ENCODE data around the gene DUS1L.
"Not testable (repeated sequence)": the region's sequence is repeated elsewhere in the genome, so short reads cannot be mapped to it uniquely, and the experiment has no call there.

The DUS1L gene

DNA sequence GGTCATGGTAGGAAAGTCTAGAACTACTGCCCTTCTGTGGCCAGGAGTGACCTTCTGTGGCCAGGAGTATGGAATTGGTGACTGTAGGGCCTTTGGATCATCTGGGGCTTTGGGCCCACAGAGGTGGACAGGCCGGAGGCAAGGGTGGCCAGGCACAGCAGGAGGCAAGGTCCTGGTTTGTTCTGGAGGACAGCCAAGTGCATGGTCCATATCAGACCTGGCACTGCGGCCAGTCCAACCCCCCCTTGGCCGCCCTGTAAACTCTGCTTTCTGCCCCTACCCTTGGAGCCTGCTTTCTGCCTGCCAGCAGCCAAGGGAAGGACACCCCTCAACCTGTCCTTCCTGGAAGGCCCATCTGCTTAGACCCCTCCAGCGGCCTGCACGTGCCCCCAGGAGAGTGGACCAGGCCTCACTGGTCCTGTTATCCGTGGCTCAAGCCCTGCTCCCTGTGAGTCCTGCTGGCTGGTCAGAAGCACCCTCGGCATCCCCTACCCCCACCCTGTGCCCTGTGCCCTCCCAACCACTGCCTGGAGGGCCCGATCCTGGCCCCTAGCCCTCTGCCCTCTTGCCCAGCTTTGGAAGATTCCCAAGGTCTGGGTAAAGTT, 25.8 kb downstream of the DUS1L start:
- no peak for DNase-seq (ENCODE audit: low read depth in 3 of 3)

DNA sequence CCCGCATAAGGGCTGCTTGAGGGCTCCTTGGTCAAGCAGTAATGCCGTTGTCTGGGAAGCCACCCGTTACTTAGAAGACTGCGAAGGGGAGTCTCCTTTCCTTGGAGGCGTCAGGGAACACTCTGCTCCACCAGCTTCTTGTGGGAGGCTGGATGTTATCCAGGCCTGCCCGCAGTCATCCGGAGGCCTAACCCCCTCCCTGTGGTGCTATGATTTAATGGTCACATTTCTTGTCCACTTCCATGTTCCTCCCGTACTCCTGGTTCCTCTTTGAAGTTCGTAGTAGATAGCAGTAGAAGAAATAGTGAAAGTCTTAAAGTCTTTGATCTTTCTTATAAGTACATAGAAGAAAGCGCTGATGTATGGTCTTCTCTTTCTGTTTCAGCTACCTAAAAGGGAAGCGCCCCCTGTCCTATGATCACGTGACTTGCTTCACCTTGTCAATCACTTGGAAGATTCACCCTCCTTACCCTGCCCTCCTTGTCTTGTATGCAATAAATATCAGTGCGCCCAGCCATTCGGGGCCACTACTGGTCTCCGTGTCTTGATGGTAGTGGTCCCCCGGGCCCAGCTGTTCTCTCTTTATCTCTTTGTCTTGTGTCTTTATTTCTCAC, 26.7 kb downstream of the DUS1L start:
- DNase-seq (ENCODE audit: low read depth in 3 of 3): not testable (repeated sequence)

DNA sequence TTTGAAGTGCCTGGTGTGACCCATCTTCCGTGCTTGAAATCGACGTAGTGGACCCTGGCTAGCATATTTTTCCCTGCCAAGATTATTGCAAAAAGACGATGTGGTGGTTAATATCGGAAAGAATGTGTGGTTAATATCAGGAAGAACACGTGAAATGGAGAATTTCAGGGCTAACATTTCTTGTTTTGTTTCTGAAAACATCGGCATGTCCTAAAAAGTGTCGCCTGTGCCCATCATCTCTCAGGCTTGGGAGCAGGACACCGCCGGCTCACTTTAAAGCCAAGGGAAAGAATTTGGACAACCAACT, 27.8 kb downstream of the DUS1L start:
- DNase-seq (ENCODE audit: low read depth in 3 of 3): no peak

DNA sequence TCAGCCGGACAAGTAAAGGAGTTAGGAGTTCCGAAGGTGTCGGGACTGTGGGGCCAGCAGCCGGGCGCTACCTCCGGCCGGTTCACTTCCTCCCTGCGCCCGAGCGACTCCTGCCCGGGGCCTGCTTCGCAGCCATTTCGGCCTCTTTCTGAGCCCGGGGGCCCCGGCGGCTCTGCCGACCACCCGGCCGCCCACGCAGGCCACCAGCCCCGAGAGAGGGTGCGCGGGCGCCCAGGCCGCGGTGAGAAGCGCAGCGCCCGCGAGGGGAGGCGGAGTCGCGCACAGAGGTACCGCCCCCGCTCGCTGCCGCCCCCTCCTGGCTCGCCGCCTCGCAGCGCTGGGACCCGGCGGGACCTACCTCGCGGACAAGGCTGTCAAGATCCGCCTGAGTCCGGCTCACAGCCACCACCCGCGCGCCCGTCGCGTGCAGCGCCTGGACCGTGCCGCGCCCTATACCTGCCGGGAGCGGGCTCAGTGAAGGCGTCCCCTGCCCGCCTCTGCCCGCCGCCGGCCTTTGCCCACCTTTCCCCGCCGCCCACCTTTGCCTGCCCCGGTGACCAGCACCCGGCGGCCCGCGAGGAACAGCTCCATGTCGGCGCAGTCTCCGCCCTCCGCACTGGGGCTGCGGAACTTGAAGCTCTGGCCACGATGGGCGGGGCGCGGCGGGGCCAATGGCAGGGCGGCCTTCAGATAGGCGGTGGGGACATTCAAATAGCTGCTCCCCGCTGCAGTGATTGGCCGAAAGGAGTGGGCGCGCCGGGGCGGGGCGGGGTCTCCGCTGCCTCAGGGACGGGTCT, 28.3 kb downstream of the DUS1L start, which contains the start of gene DCXR:
DCXR (minus strand) TSS at position 606 of the 797 bp plus-strand sequence; CDS start at position 591, 15 bp downstream.
- peak; percentile 80 to 85 (median 84) for DNase-seq (ENCODE audit: low read depth in 3 of 3)

DNA sequence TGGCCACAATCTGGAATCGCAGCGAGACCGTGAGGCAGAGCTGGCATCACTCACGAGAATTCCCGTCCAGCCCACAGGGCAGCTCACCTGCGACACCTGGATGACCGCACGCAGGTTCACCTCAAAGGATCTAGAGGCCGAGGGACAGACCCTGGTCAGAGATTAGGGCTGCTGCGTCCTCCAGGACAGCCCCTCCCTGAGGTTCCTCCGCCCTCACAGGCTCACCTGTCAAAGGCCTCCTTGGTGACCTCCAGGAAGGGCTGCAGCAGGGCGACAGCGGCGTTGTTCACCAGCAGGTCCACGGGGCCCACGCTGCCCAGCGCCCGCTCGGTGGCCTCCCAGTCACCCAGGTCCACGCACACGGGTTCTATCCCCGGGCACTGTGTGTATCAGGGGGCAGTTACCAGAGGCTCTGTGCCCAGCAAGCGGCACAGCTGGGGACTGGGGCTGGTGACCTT, 28.9 kb downstream of the DUS1L start:
- DNase-seq (ENCODE audit: low read depth in 3 of 3): no peak

DNA sequence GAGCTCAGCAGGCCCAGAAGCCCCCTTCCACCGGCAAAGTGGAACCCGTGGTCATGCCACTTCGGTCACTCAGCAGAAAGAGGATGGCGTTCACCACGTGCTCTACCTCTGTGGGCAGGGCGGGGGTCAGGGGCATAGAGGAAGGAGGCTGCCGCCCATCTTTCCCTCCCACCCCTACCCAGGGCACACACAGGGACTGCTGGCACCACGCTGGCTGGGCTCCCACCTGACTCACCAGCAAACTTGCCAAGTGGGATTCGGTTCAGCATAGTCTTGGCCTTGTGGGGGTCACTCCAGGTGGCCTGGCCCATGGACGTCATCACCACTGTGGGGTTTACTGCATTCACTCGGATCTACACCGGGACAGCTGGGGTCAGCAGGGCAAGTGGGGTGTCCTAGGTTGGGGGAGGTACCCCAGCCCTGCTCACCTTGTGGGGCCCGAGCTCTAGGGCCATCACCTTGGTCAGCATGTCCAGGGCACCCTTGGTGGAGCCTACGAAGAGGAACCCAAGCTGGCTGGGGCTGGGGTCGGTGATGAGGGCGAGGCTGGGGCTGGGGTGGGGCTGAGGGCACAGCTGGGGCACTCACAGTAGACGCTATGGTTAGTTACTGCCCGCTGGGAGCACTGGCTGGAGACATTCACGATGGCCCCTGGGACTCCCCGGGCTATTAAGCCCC, 29.5 kb downstream of the DUS1L start:
- DNase-seq (ENCODE audit: low read depth in 3 of 3): no peak

DNA sequence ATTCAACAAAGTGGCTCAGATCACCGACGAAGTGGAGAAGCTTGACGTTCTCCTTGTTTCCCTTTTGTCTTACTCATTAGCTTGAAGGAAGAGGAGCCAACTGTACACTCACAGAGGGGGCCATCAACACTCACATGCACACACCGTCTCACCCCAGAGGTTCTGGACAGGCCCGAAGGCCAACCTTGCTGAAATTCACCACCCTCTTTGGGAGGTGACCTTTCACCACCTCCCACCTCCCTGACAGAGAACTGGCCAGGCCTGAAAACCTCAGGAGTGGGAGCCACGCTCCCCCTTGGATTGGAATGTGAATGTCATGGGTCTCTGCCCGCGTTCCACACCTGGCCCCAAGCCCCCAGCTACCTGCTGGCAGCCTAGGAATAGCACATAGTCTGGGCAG, 30.1 kb downstream of the DUS1L start:
- no peak for DNase-seq (ENCODE audit: low read depth in 3 of 3)

DNA sequence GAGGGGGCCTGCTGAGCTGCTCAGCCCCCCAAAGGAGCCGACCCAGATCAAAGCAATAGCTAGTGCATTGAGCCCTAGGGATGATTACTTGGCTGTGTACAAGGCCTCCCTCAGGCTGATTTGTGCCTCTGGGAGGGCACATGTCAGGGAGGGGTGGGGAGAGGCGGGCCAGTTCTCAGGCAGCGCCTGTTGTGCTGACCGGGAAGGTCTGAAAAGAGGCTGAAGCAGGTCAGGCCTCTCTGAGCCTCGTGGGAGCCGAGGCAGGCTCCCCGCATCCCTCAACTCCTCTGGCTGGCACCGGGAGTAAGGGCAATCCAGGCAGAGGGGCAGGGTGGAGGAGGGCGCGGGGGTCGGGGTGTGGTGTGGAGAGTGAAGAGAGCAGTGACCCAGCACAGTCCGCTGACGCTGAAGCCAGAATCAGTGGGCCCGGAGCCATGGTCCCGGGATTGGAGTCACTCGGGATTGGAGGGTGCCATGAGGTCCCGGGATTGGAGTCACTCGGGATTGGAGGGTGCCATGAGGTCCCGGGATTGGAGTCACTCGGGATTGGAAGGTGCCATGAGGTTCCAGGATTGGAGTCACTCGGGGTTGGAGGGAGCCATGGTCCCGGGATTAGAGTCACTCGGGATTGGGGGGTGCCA, 31.1 kb downstream of the DUS1L start:
- DNase-seq (ENCODE audit: low read depth in 3 of 3): no peak

DNA sequence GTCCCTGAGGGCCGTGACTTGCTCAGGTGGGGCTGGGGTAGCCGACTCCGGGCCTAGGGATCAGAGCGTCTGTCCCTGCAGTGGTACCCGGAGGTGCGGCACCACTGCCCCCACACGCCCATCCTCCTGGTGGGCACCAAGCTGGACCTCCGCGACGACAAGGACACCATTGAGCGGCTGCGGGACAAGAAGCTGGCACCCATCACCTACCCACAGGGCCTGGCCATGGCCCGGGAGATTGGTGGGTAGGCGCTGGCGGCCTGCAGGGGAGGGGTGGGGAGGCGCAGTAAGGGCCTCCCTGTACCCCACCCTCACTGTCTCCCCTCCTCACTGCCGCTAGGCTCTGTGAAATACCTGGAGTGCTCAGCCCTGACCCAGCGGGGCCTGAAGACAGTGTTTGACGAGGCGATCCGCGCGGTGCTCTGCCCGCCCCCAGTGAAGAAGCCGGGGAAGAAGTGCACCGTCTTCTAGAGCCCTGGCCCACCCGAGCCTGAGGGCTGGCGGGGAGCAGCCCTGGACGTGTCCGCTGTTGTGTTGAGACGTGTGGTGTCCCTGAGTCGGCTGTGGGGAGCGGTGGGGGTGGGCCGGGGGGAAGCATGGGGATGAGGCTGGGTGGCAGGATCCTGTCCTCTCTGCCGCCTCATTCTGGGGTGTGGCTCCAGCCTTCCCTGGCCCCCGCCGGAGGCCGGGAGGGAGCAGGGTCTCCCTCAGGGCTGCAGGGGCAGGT, 32.1 kb downstream of the DUS1L start:
- no peak for DNase-seq (ENCODE audit: low read depth in 3 of 3)

DNA sequence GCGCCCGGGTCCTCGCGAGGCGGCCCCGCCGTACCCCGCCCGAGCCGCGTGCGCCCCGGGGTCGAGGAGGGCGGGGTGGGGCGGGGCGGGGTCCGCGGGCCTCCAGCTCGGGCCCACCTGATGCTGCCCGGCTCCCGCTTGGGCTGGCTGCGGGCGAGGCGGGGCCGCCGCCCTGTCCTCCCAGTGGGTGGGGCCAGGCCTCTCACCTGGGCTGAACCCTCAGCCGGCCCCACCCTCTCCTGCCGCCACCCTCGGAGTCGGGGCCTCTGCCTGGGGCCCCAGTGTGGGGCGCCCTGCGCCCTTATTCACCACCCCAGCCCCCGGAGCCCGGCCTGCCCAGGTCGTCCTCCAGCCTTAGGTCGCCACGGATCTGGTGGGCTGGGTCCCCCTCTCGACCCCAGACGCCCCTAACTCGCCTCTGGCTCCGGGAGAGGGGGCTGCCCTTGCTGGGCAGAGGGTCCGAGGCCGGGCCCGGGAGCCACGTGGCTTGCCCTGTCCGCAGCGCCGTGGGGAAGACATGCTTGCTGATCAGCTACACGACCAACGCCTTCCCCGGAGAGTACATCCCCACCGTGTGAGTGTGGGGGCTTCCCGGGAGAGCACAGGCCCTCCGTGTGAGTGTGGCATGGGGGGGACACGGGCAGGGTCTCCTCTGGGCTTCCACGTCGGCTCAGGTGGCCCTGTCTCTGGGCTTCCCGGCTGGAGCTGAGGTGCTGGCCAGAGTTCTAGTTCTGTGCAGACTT, 33.5 kb downstream of the DUS1L start:
- no peak for DNase-seq (ENCODE audit: low read depth in 3 of 3)

DNA sequence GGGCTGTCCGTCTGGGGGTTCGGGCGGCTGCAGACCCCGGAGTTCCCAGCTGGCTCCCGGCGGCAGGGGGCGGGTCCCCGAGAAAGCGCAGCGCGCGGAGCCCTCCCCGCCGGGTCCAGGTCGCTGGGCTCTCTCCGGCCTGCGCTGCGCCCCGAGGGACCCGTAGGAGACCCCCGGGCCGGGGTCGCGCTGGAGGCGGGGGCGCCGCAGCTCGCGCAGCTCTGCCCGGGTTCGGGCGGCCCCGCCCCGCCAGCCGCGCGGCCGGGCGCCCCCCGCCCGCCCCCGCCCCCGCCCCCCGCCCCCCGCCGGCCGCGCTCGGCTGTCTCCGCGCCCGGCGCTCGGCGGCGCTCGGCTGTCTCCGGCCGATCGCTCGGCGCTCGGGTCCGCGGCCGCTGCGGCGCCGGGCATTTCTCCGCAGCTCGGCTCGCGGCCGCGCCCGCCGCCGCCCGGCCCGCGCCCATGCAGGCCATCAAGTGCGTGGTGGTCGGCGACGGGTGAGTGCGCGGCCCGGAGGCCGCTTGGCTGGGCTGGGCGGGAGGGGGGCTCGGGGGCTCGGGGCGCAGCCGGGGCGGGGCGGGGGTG, 34.2 kb downstream of the DUS1L start, which contains the start of gene RAC3:
RAC3 (plus strand) TSS at position 376 of the 582 bp plus-strand sequence; CDS start at position 460, 84 bp downstream.
- DNase-seq (ENCODE audit: low read depth in 3 of 3): no peak

DNA sequence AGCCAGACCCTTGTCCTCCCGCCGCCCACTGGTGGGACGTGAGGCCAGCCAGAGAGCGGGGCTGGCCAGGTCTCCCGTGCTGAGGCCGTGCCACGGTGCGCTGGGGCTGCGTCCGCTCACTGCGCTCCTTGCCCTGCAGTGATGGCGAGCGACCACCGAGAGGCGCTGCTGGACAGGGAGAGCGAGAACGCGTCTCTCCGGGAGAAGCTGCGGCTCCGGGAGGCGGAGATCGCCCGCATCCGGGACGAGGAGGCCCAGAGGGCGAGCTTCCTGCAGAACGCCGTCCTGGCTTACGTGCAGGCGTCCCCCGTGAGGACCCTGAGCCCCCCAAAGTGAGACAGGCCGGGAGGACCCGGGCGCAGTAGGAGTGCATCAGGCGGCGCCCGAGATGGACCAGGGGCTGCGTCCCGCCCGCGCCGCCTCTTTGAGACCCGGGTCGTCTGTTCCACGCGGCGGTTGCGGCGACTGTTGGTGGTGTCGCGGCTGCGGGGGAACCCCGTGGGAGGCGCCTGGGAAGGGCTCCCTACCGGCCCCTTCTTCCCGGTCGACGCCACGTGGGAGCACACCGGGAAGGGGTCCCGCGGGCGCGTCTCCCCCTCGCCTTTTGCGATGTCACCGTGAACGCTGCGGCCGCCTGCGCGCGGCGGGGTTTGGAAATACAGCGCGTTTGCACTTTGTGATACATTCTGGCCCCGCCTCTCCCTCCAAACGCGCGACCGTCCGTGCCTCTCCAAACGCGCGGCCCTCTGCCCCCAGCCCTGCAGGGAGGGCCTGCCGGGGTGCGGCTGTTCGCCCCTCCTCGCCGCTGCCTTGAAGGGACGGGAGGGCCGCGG, 34.9 kb downstream of the DUS1L start:
- peak; percentile 63 to 69 (median 67) for DNase-seq (ENCODE audit: low read depth in 3 of 3)

DNA sequence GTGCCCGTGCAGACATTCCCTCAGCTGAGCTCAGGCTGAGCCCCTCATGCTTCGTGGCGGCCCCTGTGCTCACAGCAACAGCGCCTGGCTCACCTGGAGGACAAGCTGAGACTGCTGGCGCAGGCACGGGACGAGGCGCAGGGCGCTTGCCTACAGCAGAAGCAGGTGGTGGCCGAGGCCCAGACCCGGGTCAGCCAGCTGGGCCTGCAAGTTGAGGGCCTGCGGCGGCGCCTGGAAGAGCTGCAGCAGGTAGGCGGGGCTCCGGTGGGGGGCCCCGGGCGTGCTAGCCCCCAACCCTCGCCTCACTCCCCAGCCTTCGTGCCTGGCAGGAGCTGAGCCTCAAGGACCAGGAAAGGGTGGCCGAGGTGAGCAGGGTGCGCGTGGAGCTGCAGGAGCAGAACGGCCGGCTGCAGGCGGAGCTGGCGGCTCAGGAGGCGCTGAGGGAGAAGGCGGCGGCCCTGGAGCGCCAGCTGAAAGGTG, 35.6 kb downstream of the DUS1L start:
- DNase-seq (ENCODE audit: low read depth in 3 of 3): no peak

DNA sequence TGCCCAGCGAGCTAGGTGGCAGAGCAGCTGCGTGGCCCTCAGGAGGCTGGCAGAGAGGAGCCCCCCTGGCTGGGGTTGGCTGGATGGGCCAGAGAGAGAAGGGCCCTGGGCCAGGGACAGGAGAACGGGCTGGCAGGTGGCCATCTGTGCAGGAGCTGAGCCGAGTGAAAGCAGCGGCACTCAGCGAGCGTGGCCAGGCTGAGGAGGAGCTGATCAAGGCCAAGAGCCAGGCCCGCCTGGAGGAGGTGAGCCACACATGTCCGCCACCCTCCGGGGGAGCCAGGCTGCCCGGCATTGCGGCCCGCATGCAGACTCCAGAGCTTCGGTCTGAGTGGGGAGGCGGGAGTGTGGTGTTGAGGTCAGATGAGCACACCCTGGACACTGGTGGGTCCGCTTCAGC, 36.2 kb downstream of the DUS1L start:
- no peak for DNase-seq (ENCODE audit: low read depth in 3 of 3)

DNA sequence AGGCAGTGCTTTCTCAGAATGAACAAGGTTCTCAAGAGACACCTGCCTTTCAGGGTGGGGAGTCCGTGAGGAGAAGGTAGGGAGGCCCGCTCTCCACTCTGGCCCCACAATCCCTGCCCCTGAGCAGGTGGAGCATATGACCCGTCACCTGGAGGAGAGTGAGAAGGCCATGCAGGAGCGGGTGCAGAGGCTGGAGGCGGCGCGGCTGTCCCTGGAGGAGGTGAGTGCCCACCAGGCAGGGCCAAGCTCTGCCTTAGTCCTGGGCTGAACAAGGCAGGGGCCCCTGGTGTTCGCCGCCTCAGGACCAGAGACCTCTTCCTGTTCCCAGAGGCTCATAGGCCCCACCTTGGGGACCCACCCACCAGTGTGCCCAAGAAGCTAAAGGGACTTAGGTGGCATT, 36.6 kb downstream of the DUS1L start:
- DNase-seq (ENCODE audit: low read depth in 3 of 3): no peak

DNA sequence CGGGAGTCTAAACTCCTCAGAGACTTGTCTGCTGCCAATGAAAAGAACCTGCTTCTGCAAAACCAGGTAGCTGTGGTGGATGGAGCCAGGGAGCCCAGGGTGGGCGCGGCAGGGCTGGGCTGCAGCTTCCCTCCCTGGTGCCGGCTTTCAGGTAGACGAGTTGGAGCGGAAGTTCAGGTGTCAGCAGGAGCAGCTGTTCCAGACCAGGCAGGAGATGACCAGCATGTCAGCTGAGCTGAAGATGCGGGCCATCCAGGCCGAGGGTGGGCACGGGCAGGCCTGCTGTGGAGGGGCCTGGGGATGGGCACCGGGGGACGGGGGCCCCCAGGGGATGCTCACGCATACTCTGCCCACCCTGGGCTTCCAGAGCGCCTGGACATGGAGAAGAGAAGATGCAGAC, 37.4 kb downstream of the DUS1L start:
- no peak for DNase-seq (ENCODE audit: low read depth in 3 of 3)

DNA sequence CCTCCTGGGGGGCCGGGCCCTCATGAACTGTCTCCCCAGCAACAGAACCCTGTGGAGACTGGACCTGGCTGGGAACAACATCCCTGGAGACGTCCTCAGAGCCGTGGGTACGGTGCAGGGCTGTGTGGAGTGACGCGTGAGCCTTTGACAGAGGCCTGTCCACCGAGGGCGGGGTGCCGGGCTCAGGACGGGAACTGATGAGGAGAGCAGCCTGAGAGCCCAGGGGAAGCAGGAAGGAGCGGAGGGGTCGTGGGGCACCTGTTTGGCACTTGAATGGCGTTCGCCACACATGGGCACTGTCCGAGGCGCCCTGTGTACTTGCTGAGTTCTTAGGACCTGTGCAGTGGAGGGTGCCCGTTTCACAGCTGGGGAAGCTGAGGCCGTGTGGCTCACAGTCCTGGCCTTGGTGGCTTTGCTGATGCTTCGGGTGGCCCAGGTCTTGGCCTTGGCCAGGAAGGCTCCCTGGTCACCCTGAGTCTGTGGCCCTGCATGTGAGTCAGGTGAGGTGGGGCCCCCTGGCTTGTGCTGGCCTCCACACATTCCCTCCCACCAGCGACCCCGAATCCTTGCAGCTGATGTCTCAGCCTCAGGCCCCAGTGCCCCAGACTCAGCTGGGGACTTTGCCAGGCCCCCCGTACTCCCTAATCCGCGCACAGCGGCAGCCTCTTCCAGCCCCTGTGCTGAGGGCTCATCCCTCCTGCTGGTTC, 40.0 kb downstream of the DUS1L start:
- no peak for DNase-seq (ENCODE audit: low read depth in 3 of 3)

DNA sequence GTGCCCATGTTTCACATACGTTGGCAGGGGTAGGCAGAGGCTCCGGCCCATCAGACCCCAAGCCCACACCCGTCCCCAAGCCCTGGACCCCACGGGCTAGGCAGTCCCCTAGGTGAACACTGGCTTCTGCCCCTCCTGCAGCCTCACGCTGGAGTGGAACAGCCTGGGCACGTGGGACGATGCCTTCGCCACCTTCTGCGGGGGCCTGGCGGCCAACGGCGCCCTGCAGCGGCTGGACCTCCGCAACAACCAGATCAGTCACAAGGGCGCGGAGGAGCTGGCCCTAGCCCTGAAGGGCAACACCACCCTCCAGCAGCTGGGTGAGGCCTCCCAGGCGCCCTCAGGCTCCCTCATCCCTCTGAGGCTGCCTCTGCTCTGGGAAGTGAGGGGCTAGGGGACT, 40.7 kb downstream of the DUS1L start:
- no peak for DNase-seq (ENCODE audit: low read depth in 3 of 3)
